Mesothelial cell of epicardium (in vitro differentiated cells): Measurements from ENCODE around the gene KIF7. TPM values are rescaled to one million over a fixed set of nuclear protein-coding genes. Genes with fewer than 3 reads are reported as not detected.

Source experiments
- DNase-seq, 2 experiments: peaks; one replicate each; pipeline ENCODE4 v3.0.0; 2021; ENCODE audit warnings: low spot score in 2 of 2; ENCODE audit not compliant: unreplicated experiment in 2 of 2
- H3K27ac Mint-ChIP-seq: 2 replicates; pipeline ENCODE4 v1.8.0; 2021; ENCODE audit warnings: mixed read lengths
- H3K27me3 Mint-ChIP-seq: 2 replicates; pipeline ENCODE4 v1.8.0; 2021; ENCODE audit warnings: low read depth, mixed read lengths
- H3K36me3 Mint-ChIP-seq: 2 replicates; pipeline ENCODE4 v1.8.0; 2021; ENCODE audit warnings: mixed read lengths
- H3K4me1 Mint-ChIP-seq: 2 replicates; pipeline ENCODE4 v1.8.0; 2021; ENCODE audit warnings: mixed read lengths
- H3K4me3 Mint-ChIP-seq: 2 replicates; pipeline ENCODE4 v1.8.0; 2021; ENCODE audit warnings: mild to moderate bottlenecking, moderate library complexity, mixed read lengths
- H3K9me3 Mint-ChIP-seq: 2 replicates; pipeline ENCODE4 v1.8.0; 2021; ENCODE audit warnings: mixed read lengths
- CTCF ChIP-seq: fragments of 200-600 bp; sonication (generic); IDR thresholded peaks from one replicate; pipeline ENCODE4 v1.5.0; 2021; ENCODE audit warnings: antibody characterized with exemption; ENCODE audit not compliant: unreplicated experiment
- total RNA-seq: library from RNA; stranded (reverse); gene quantifications from 3 replicates; pipeline ENCODE4 v1.2.1, GENCODE V29; 2021

The KIF7 gene
- total RNA-seq: 26.5 to 30.1 TPM (median 26.6 TPM) in 3 replicates

GRCh38 chr15:89654847-89655805, at the start of gene KIF7:
Gene KIF7, minus strand, starts transcription at chr15:89655467. Its CDS starts 2,537 bp downstream, at chr15:89652930.
- Mint-ChIP-seq H3K4me3 (peak within 1 kb of the TSS; percentile 89), H3K27me3 (peaks cover 2% of the 10 kb centered on the region), H3K4me1 (peaks cover 19% of the 10 kb centered on the region), H3K36me3 (peaks cover 6% of the 10 kb centered on the region), H3K9me3 (no peaks in the 10 kb centered on the region), H3K27ac (peak within 1 kb of the TSS; percentile 94)
- peak; percentile 72 to 82 for DNase-seq
- TF ChIP-seq CTCF: no peak

GRCh38 chr15:89704411-89704810, 49.1 kb upstream of the KIF7 start:
- no peak for DNase-seq
- Mint-ChIP-seq H3K36me3 (no peaks in the 10 kb centered on the region), H3K4me3 (no peak overlapping the region), H3K9me3 (no peaks in the 10 kb centered on the region), H3K4me1 (no peaks in the 10 kb centered on the region), H3K27ac (no peak overlapping the region), H3K27me3 (peaks cover 22% of the 10 kb centered on the region)
- no peak for TF ChIP-seq CTCF

GRCh38 chr15:89695198-89695597, 39.9 kb upstream of the KIF7 start:
- no peak overlapping the region for H3K4me3 Mint-ChIP-seq
- H3K4me1 Mint-ChIP-seq: peaks cover 3% of the 10 kb centered on the region
- H3K36me3 Mint-ChIP-seq: no peaks in the 10 kb centered on the region
- H3K27ac Mint-ChIP-seq: no peak overlapping the region
- TF ChIP-seq CTCF: no peak
- no peaks in the 10 kb centered on the region for H3K9me3 Mint-ChIP-seq
- H3K27me3 Mint-ChIP-seq: peaks cover 18% of the 10 kb centered on the region
- no peak for DNase-seq

GRCh38 chr15:89693696-89694095, 38.4 kb upstream of the KIF7 start:
- no peak overlapping the region for H3K4me3 Mint-ChIP-seq
- H3K4me1 Mint-ChIP-seq: peaks cover 10% of the 10 kb centered on the region
- no peaks in the 10 kb centered on the region for H3K9me3 Mint-ChIP-seq
- H3K36me3 Mint-ChIP-seq: no peaks in the 10 kb centered on the region
- TF ChIP-seq CTCF: no peak
- H3K27ac Mint-ChIP-seq: no peak overlapping the region
- no peak for DNase-seq
- peaks cover 14% of the 10 kb centered on the region for H3K27me3 Mint-ChIP-seq

- Mint-ChIP-seq H3K4me1 (peaks cover 10% of the 10 kb centered on the region), H3K27me3 (peaks cover 14% of the 10 kb centered on the region), H3K27ac (no peak overlapping the region), H3K9me3 (no peaks in the 10 kb centered on the region), H3K4me3 (no peak overlapping the region), H3K36me3 (no peaks in the 10 kb centered on the region)
- no peak for TF ChIP-seq CTCF
- no peak for DNase-seq
Measured at GRCh38 chr15:89693091-89693490, 37.8 kb upstream of the KIF7 start.
